Progenitor cell of endocrine pancreas (in vitro differentiated cells): ENCODE results near the gene GTF2IRD1. TPM values are rescaled to one million over a fixed set of nuclear protein-coding genes. Genes with fewer than 3 reads are reported as not detected.

Source experiments
- DNase-seq: peaks from one replicate; pipeline ENCODE4 v3.0.0; 2021; ENCODE audit warnings: low spot score; ENCODE audit not compliant: unreplicated experiment
- H3K27ac Mint-ChIP-seq: 2 replicates; pipeline ENCODE4 v1.8.0; 2021; ENCODE audit warnings: mild to moderate bottlenecking, moderate library complexity, mixed read lengths
- H3K27me3 Mint-ChIP-seq: 2 replicates; pipeline ENCODE4 v1.8.0; 2021; ENCODE audit warnings: mixed read lengths
- H3K36me3 Mint-ChIP-seq: 2 replicates; pipeline ENCODE4 v1.8.0; 2022; ENCODE audit warnings: mixed read lengths; ENCODE audit not compliant: insufficient read depth
- H3K4me1 Mint-ChIP-seq: 2 replicates; pipeline ENCODE4 v1.8.0; 2021; ENCODE audit warnings: low read depth, mixed read lengths
- H3K4me3 Mint-ChIP-seq: 2 replicates; pipeline ENCODE4 v1.8.0; 2021; ENCODE audit warnings: low read depth, mild to moderate bottlenecking, moderate library complexity, mixed read lengths
- H3K9me3 Mint-ChIP-seq: 2 replicates; pipeline ENCODE4 v1.8.0; 2021; ENCODE audit warnings: low read depth, mixed read lengths
- CTCF ChIP-seq: fragments of 200-600 bp; sonication (generic); IDR thresholded peaks from one replicate; pipeline ENCODE4 v1.5.0; 2021; ENCODE audit warnings: antibody characterized with exemption, mild to moderate bottlenecking; ENCODE audit not compliant: unreplicated experiment
- total RNA-seq: library from RNA; stranded (reverse); gene quantifications from 2 replicates; pipeline ENCODE4 v1.2.1, GENCODE V29; 2021

GTF2IRD1 gene
- total RNA-seq, 1 donor from 2014 or later, result 60.7 TPM

- Mint-ChIP-seq H3K27ac (peak overlapping the region; percentile 93), H3K4me1 (peaks cover 13% of the 10 kb centered on the region), H3K4me3 (peak overlapping the region; percentile 74), H3K27me3 (no peaks in the 10 kb centered on the region), H3K9me3 (no peaks in the 10 kb centered on the region), H3K36me3 (peaks cover 1% of the 10 kb centered on the region)
- DNase-seq, result no peak
- TF ChIP-seq CTCF, result no peak
These were observed 2.2 kb downstream of the GTF2IRD1 start for GRCh38 chr7:74455928-74456327.

DNA sequence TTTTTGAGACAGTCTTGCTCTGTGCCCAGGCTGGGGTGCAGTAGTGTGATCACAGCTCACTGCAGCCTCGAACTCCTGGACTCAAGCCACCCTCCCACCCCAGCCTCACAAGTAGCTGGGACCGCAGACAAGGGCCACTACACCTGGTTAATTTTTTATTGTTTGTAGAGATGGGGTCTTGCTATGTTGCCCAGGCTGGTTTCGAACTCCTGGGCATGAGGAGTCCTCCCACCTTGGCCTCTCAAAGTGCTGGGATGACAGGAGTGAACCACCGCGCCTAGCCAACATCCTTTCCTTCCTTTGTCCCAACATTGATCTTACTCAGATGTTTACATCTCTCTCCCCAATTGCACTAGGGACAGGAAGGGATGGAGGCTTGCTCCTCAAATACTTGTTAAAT is 3.3 kb downstream of the GTF2IRD1 start:
- no peaks in the 10 kb centered on the region for H3K9me3 Mint-ChIP-seq
- H3K4me1 Mint-ChIP-seq, result peaks cover 13% of the 10 kb centered on the region
- H3K4me3 Mint-ChIP-seq, result no peak overlapping the region
- no peak for TF ChIP-seq CTCF
- DNase-seq, result no peak
- H3K27me3 Mint-ChIP-seq, result no peaks in the 10 kb centered on the region
- H3K27ac Mint-ChIP-seq, result peak overlapping the region; percentile 52
- H3K36me3 Mint-ChIP-seq, result peaks cover 1% of the 10 kb centered on the region

- peaks cover 15% of the 10 kb centered on the region for H3K4me1 Mint-ChIP-seq
- H3K4me3 Mint-ChIP-seq, result no peak overlapping the region
- no peak for TF ChIP-seq CTCF
- peak overlapping the region; percentile 86 for H3K27ac Mint-ChIP-seq
- no peaks in the 10 kb centered on the region for H3K9me3 Mint-ChIP-seq
- no peak for DNase-seq
- peaks cover 1% of the 10 kb centered on the region for H3K36me3 Mint-ChIP-seq
- no peaks in the 10 kb centered on the region for H3K27me3 Mint-ChIP-seq
These were observed 8.4 kb downstream of the GTF2IRD1 start for GRCh38 chr7:74461970-74462706.

DNA sequence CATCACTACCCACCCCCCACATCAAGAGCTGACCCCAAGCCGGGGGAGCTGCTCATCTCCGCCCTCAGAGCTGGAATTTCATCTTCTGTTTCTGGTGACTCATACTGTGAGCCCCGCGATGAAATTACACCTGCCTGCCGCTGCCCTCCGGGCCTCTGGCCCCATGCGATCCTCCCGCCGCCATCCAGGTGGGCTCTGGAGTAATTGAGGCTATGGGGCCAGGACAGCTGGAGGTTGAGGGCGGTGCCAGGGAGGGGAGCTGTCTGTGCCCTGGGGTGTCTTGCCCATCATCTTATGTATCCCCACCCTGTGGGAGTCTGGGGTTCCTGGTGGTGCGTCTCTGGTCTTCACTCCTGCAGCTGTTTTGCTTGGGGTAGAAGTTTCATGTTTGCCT is 9.0 kb downstream of the GTF2IRD1 start:
- DNase-seq, result no peak
- no peaks in the 10 kb centered on the region for H3K27me3 Mint-ChIP-seq
- peak overlapping the region; percentile 86 for H3K27ac Mint-ChIP-seq
- H3K4me3 Mint-ChIP-seq, result no peak overlapping the region
- no peaks in the 10 kb centered on the region for H3K9me3 Mint-ChIP-seq
- H3K4me1 Mint-ChIP-seq, result peaks cover 14% of the 10 kb centered on the region
- no peak for TF ChIP-seq CTCF
- H3K36me3 Mint-ChIP-seq, result no peaks in the 10 kb centered on the region

DNA sequence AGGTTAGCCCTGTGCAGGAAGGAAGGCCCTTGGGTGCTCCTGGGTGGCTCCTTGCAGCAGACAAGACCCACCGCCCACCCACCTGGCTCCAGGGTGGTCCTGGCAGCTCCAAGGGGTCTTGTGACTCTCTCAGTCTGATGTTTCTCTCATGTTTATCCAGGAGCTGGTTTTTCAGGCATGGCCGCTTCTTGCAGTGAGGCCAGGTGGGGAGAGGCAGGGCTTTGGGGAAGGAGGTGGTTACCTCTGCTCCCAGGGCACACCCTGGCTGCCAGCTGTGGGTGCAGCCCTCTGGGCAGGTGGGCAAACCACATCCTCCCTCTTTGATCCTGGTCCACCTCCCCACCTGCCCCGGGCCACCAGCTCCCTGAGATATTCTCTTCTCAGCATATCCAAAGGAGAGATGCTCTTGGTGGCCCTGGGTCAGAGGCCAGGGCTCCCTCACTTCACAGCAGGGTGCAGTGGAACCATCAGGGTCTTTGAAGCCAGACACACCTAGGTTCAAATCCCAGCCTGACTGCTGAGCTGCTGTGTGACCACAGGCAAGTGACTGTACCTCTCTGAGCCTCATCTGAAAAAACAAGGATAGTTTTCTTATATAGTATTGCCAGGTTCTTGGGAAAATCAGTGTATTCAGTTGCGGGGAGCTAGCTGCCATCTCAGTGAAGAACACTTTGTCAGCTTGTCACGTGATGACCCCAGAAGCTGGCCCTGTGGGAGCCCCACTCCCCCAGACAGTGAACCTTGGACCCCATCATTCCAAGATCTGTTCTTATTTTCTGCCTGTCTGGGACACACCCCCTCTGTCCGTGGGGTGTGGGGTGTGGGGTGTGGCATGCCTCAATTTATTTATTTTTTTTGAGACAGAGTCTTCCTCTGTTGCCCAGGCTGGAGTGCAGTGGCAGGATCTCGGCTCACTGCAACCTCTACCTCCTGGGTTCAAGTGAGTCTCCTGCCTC is 11.5 kb downstream of the GTF2IRD1 start:
- peak overlapping the region; percentile 77 for H3K27ac Mint-ChIP-seq
- H3K4me1 Mint-ChIP-seq, result peaks cover 11% of the 10 kb centered on the region
- peak overlapping the region; percentile 16 for H3K4me3 Mint-ChIP-seq
- no peak for TF ChIP-seq CTCF
- H3K27me3 Mint-ChIP-seq, result no peaks in the 10 kb centered on the region
- no peaks in the 10 kb centered on the region for H3K36me3 Mint-ChIP-seq
- no peak for DNase-seq
- no peaks in the 10 kb centered on the region for H3K9me3 Mint-ChIP-seq
